GM18498 (cell line): ENCODE data around the gene ANKS1B.
A peak's percentile ranks its signal among the peaks of the same experiment; 100 is the strongest.
"Not testable (repeated sequence)": the region's sequence is repeated elsewhere in the genome, so short reads cannot be mapped to it uniquely, and the experiment has no call there.

Experiments used
- ATAC-seq: cut with Tn5 transposase; IDR thresholded peaks from one replicate; pipeline ENCODE4 v1.9.1; 2021; ENCODE audit warnings: mild to moderate bottlenecking, moderate library complexity; ENCODE audit not compliant: unreplicated experiment

The ANKS1B gene

GRCh38 chr12:99390707-99391106 lies 594.0 kb downstream of the ANKS1B start:
- no peak for ATAC-seq

- no peak for ATAC-seq
Observed at GRCh38 chr12:99389751-99390150, 595.0 kb downstream of the ANKS1B start.

GRCh38 chr12:99388671-99389195 lies 596.0 kb downstream of the ANKS1B start:
- no peak for ATAC-seq

- ATAC-seq: no peak
Observed at GRCh38 chr12:99387661-99388060, 597.1 kb downstream of the ANKS1B start.

- peak; percentile 59 for ATAC-seq
Observed at GRCh38 chr12:99386907-99387306, 597.8 kb downstream of the ANKS1B start.

- peak; percentile 44 for ATAC-seq
Observed at GRCh38 chr12:99383258-99383657, 601.5 kb downstream of the ANKS1B start.

- ATAC-seq: peak; percentile 87
Observed at GRCh38 chr12:99381992-99382391, 602.7 kb downstream of the ANKS1B start.

- ATAC-seq: no peak
Observed at GRCh38 chr12:99380701-99381100, 604.0 kb downstream of the ANKS1B start.

- ATAC-seq: no peak
Observed at GRCh38 chr12:99374023-99374422, 610.7 kb downstream of the ANKS1B start.

GRCh38 chr12:99372257-99372920 lies 612.3 kb downstream of the ANKS1B start:
- ATAC-seq: no peak

GRCh38 chr12:99370421-99371138 lies 614.2 kb downstream of the ANKS1B start:
- peak; percentile 59 for ATAC-seq

GRCh38 chr12:99367181-99367580 lies 617.6 kb downstream of the ANKS1B start:
- ATAC-seq: no peak

GRCh38 chr12:99352269-99352668 lies 632.5 kb downstream of the ANKS1B start:
- ATAC-seq: no peak

- ATAC-seq: no peak
Observed at GRCh38 chr12:99343960-99344359, 640.8 kb downstream of the ANKS1B start.

- ATAC-seq: no peak
Observed at GRCh38 chr12:99339663-99340062, 645.1 kb downstream of the ANKS1B start.

- no peak for ATAC-seq
Observed at GRCh38 chr12:99334285-99335056, 650.3 kb downstream of the ANKS1B start.

- no peak for ATAC-seq
Observed at GRCh38 chr12:99332936-99333591, 651.7 kb downstream of the ANKS1B start.

- no peak for ATAC-seq
Observed at GRCh38 chr12:99330216-99330615, 654.5 kb downstream of the ANKS1B start.

GRCh38 chr12:99321210-99321609 lies 663.5 kb downstream of the ANKS1B start:
- ATAC-seq: not testable (repeated sequence)

GRCh38 chr12:99311373-99311772 lies 673.4 kb downstream of the ANKS1B start:
- no peak for ATAC-seq

- no peak for ATAC-seq
Observed at GRCh38 chr12:99309812-99310211, 674.9 kb downstream of the ANKS1B start.
